Testis (tissue), 3 donors: ENCODE data around the gene FST. TPM values are rescaled to one million over a fixed set of nuclear protein-coding genes. Genes with fewer than 3 reads are reported as not detected.

Source experiments
- DNase-seq: peaks from one replicate; pipeline ENCODE4 v3.0.0-alpha.2; 2019
- H3K27ac ChIP-seq, 2 donors: fragments of 200-600 bp; sonication (generic); one replicate each; pipeline ENCODE4 v1.5.1; 2019
- H3K27me3 ChIP-seq: fragments of 200-600 bp; sonication (generic); one replicate; pipeline ENCODE4 v1.5.1; 2019
- H3K36me3 ChIP-seq: fragments of 200-600 bp; sonication (generic); one replicate; pipeline ENCODE4 v1.5.1; 2017; ENCODE audit warnings: low read depth; ENCODE audit errors: missing control alignments
- H3K4me1 ChIP-seq: fragments of 200-600 bp; sonication (generic); one replicate; pipeline ENCODE4 v1.5.1; 2019
- H3K4me3 ChIP-seq, 2 donors: fragments of 200-600 bp; sonication (generic); one replicate each; pipeline ENCODE4 v1.5.1; 2017 to 2019
- H3K9me3 ChIP-seq: fragments of 200-600 bp; sonication (generic); one replicate; pipeline ENCODE4 v1.5.1; 2017
- POLR2A ChIP-seq: fragments of 450-650 bp; IDR thresholded peaks from one replicate; pipeline ENCODE4 v1.6.1; 2017; ENCODE audit warnings: antibody characterized with exemption, mild to moderate bottlenecking, moderate library complexity
- WGBS, 2 donors: methylation state at CpG; one replicate each; pipeline ENCODE4 v1.1.5; 2018; 5-methylcytosine and 5-hydroxymethylcytosine counted together
- intact Hi-C: fragments of 100-400 bp; cut with DNase I; formaldehyde crosslinking; loops from one replicate; pipeline ENCODE4 v1.15.1; 2023; ENCODE audit warnings: low total_unique reads
- polyA plus RNA-seq: library from polyadenylated mRNA; stranded (reverse); fragments of 350-450 nt; fragmentation: Illumina TruSeq; extraction: RNeasy Lipid Tissue Mini Kit (QIAGEN cat#74804); gene quantifications from one replicate; pipeline ENCODE4 v1.2.3, GENCODE V29; 2014; ENCODE audit warnings: low read depth, low replicate concordance; ENCODE audit not compliant: insufficient read depth
- total RNA-seq, 2 donors: library from RNA; depleted of rRNA; stranded (reverse); fragments of >200 nt; gene quantifications; one replicate each; pipeline ENCODE4 v1.2.3, GENCODE V29; 2016
- TF ChIP-seq, protein P1 (sequence below), 3 experiments: fragments of 450-650 bp in 2 of 3; fragments of 200-600 bp in 1 of 3; sonication (generic) in 1 of 3; IDR thresholded peaks; one replicate each; pipeline ENCODE4 v1.5.1; 2016 to 2019; ENCODE audit warnings: antibody characterized with exemption in 3 of 3, mild to moderate bottlenecking in 2 of 3, moderate library complexity in 1 of 3

FST gene
- total and polyA plus RNA-seq, 3 donors from 2014 or later, result 8.0 to 9.3 (median 8.7) TPM

DNA sequence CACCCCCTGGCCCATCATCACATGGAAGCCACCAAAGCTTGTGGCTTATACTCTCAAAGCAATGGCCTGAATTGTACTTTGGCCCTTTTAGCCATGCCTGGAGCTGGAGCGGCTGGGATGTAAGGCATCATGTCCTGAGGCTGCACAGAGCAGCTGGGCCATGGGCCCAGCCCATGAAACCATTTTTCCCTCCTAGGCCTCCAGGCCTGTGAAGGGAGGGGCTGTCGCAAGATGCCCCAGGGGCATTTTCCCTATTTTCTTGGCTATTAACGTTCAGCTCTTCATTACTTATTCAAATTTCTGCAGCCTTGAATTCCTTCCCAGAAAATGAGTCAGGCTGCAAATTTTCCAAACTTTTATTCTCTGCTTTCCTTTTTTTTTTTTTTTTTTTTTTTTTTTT is 27.7 kb downstream of the FST start:
- no peaks in the 10 kb centered on the region for H3K27me3 ChIP-seq
- DNase-seq, result no peak
- intact Hi-C loops, result no loop called here
- 77 to 85% methylated on average over 3 of the region's 3 CpGs for WGBS, 2 donors
- no peak overlapping the region for H3K4me3 ChIP-seq
- TF ChIP-seq, protein P1, sequence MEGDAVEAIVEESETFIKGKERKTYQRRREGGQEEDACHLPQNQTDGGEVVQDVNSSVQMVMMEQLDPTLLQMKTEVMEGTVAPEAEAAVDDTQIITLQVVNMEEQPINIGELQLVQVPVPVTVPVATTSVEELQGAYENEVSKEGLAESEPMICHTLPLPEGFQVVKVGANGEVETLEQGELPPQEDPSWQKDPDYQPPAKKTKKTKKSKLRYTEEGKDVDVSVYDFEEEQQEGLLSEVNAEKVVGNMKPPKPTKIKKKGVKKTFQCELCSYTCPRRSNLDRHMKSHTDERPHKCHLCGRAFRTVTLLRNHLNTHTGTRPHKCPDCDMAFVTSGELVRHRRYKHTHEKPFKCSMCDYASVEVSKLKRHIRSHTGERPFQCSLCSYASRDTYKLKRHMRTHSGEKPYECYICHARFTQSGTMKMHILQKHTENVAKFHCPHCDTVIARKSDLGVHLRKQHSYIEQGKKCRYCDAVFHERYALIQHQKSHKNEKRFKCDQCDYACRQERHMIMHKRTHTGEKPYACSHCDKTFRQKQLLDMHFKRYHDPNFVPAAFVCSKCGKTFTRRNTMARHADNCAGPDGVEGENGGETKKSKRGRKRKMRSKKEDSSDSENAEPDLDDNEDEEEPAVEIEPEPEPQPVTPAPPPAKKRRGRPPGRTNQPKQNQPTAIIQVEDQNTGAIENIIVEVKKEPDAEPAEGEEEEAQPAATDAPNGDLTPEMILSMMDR (IDR thresholded peaks at IDR 0.05), result no peak
- TF ChIP-seq POLR2A, result no peak
- no peaks in the 10 kb centered on the region for H3K36me3 ChIP-seq
- no peak overlapping the region for H3K27ac ChIP-seq
- no peaks in the 10 kb centered on the region for H3K9me3 ChIP-seq
- no peaks in the 10 kb centered on the region for H3K4me1 ChIP-seq

DNA sequence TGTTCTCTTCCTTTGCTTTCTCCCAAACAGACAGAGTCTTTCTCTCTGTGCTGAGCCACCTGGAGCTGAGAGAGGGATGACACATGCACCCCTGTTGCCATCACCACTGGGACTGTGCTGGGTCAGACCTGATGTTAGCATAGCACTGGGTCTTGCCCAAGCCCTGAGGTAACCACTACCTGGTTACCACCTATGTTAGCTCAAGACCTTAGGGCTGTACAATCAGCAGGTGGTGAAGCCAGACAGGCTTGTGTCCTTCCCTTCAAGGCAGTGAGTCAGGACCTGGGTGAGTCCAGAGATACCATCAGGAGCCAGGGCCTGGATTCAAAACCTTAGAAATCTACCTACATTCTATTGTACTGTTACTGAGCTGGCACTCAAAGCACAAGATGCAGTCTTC is 32.1 kb downstream of the FST start:
- H3K4me3 ChIP-seq, result no peak overlapping the region
- H3K27me3 ChIP-seq, result no peaks in the 10 kb centered on the region
- TF ChIP-seq, protein P1 (IDR thresholded peaks at IDR 0.05), result no peak
- no peak for TF ChIP-seq POLR2A
- intact Hi-C loops, result no loop called here
- no peaks in the 10 kb centered on the region for H3K36me3 ChIP-seq
- no peak overlapping the region for H3K27ac ChIP-seq
- H3K4me1 ChIP-seq, result no peaks in the 10 kb centered on the region
- no peak for DNase-seq
- H3K9me3 ChIP-seq, result no peaks in the 10 kb centered on the region

DNA sequence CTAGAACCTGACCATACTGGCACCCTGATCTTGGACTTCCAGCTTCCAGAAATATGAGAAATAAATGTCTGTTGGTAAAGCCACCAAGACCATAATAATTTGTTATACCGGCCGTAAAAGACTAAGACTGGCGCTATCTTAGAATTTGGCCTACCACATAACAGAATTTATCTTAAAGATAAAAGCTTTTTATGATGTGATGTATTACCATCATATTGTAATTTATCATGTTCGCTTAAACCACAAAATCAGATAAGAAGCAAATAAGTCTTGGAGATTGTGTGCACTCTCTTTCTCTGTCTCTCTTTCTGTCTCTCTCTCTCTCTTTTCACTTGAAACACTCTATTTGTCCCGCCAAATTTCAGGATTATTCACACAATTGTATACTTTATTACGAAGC is 35.6 kb downstream of the FST start:
- intact Hi-C loops, result no loop called here
- Histone ChIP-seq H3K4me3 (no peak overlapping the region), H3K27me3 (no peaks in the 10 kb centered on the region), H3K36me3 (no peaks in the 10 kb centered on the region), H3K9me3 (no peaks in the 10 kb centered on the region), H3K27ac (no peak overlapping the region), H3K4me1 (no peaks in the 10 kb centered on the region)
- DNase-seq, result no peak
- TF ChIP-seq POLR2A, result no peak
- TF ChIP-seq, protein P1 (IDR thresholded peaks at IDR 0.05), result no peak
- WGBS, 2 donors, result 75 to 83% methylated on average over 6 of the region's 6 CpGs

DNA sequence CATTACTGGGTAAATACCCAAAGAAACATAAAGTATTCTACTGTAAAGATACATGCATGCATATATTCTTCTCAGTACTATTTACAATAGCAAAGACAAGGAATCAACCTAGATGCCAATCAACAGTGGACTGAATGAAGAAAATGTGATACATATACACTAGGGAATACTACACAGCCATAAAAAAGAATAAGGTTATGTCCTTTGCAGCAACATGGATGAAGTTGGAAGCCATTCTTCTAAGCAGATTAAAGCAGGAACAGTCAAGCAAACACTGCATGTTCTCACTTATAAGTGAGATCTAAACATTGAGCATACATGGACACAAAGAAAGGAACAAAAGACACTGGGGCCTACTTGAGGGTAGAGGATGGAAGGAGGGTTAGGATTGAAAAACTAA is 40.4 kb downstream of the FST start:
- no peaks in the 10 kb centered on the region for H3K4me1 ChIP-seq
- no peak for DNase-seq
- no peaks in the 10 kb centered on the region for H3K36me3 ChIP-seq
- H3K27ac ChIP-seq, result no peak overlapping the region
- H3K9me3 ChIP-seq, result no peaks in the 10 kb centered on the region
- intact Hi-C loops, result no loop called here
- H3K4me3 ChIP-seq, result no peak overlapping the region
- H3K27me3 ChIP-seq, result no peaks in the 10 kb centered on the region
- no peak for TF ChIP-seq POLR2A
- TF ChIP-seq, protein P1 (IDR thresholded peaks at IDR 0.05), result no peak

Other genes with a start within 250 kb of the FST start
- gene NDUFS4, start 80.0 kb downstream of the FST start, total RNA-seq, result 10 to 100 TPM; 63.9 to 78.9 TPM
- 98.9 TPM for gene NDUFS4, start 80.0 kb downstream of the FST start, polyA plus RNA-seq